ENCODE data around the gene MBD4.

MBD4 gene

GRCh38 chr3:129463094-129463493 is 23.3 kb upstream of the MBD4 start:
- DNase-seq (ENCODE audit: low read depth, low spot score) = no peak

- no peak for DNase-seq (ENCODE audit: low read depth, low spot score)
These were observed 22.7 kb upstream of the MBD4 start for GRCh38 chr3:129462361-129462968.

DNA sequence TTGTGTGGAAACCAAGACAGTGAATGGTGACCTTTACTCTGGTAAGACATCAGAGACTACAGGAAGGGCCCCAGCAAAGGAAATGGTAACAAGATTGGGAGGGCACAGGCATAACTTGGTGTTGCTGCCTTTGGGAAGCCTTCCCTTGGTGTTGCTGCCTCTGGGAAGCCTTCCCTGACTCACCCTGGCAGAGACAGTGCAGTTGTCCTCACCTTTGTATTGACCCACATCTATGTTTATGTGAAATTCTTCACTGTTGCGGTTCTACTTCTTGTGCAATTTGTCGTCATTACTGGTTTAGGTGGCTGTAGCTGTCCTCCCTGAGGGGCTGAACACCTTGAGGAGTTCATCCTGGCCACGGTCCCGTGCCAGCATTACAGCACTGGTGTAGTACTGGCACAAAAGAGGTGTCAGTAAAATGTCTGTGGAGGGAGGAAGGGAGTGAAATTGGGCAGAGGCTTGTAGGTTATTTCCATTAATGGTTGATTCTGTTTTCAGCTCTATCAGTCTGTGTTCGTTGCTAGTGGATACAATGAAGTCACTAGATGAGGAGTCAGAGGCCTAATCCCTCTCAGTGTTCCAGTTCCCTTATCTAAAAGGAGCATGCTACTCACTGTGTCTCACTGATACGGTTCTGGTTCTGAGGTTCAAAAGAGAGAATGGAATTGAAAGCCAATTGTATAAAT is 21.9 kb upstream of the MBD4 start:
- no peak for DNase-seq (ENCODE audit: low read depth, low spot score)

DNA sequence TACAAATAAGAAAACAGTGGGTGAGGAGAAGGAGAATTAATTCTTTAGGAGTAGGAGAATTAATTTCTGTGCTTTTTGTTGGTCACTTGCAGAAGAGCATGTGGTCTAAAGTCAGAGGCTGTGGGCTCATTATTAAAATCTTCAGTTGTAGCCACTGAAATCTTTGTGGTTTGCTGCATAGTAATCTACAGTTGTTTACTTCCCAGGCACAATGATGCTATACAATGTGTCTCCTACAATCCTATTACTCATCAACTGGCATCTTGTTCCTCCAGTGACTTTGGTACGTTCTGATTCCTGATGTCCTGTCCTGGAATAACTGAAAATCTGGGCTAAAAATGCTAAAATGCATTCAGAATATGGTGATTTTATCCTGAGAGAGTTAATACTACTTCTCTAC is 21.3 kb upstream of the MBD4 start:
- DNase-seq (ENCODE audit: low read depth, low spot score) = no peak

GRCh38 chr3:129460572-129460971 is 20.8 kb upstream of the MBD4 start:
- DNase-seq (ENCODE audit: low read depth, low spot score) = no peak

- DNase-seq (ENCODE audit: low read depth, low spot score) = no peak
These were observed 20.4 kb upstream of the MBD4 start for GRCh38 chr3:129460155-129460554.

- DNase-seq (ENCODE audit: low read depth, low spot score) = no peak
These were observed 14.0 kb upstream of the MBD4 start for GRCh38 chr3:129453732-129454131.

- DNase-seq (ENCODE audit: low read depth, low spot score) = no peak
These were observed 9.7 kb upstream of the MBD4 start for GRCh38 chr3:129449279-129450115.

- no peak for DNase-seq (ENCODE audit: low read depth, low spot score)
These were observed 8.6 kb upstream of the MBD4 start for GRCh38 chr3:129448186-129448895.

- DNase-seq (ENCODE audit: low read depth, low spot score) = no peak
These were observed 7.2 kb upstream of the MBD4 start for GRCh38 chr3:129446926-129447325.

DNA sequence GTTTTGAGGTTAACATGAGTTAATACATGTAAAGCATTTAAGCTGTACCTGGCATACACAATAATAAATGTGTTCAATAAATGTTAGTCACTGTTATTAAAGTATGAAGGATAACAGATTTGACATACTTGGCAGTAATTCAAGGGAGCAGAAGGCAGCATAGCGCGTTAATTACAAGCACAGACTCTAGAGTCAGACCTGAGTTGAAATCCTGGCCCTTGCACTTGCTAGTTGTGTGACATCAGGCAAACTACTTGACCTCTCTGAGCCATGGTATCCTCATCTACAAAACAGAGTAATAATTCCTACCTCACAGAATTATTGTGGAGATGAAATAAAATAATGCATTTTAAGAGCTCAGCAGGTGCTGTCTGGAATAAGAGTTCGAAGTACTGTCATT is 5.7 kb upstream of the MBD4 start:
- DNase-seq (ENCODE audit: low read depth, low spot score) = no peak

- no peak for DNase-seq (ENCODE audit: low read depth, low spot score)
These were observed 3.2 kb upstream of the MBD4 start for GRCh38 chr3:129442947-129443346.

DNA sequence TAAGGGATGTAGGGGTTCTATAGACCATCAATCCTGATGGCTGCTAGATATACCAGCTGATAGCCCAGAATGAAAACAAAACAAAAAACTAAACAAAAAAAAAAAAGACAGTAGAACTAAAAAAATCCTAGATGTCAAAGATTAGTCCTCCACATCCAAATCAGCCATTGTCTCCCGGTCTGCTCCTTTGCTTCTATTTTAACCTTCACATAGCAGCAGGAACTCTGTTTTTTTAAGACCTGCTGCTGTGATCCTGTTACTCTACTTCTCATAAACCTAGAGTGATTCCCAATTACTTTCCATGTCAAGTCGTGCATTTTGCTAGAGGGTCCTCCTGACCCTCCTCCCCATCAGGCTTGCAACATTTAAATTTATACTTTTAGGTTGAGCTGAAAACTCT is 2.7 kb upstream of the MBD4 start:
- DNase-seq (ENCODE audit: low read depth, low spot score) = no peak

GRCh38 chr3:129441782-129442181 is 2.0 kb upstream of the MBD4 start:
- no peak for DNase-seq (ENCODE audit: low read depth, low spot score)

- DNase-seq (ENCODE audit: low read depth, low spot score) = no peak
These were observed 1.5 kb upstream of the MBD4 start for GRCh38 chr3:129441215-129441614.

DNA sequence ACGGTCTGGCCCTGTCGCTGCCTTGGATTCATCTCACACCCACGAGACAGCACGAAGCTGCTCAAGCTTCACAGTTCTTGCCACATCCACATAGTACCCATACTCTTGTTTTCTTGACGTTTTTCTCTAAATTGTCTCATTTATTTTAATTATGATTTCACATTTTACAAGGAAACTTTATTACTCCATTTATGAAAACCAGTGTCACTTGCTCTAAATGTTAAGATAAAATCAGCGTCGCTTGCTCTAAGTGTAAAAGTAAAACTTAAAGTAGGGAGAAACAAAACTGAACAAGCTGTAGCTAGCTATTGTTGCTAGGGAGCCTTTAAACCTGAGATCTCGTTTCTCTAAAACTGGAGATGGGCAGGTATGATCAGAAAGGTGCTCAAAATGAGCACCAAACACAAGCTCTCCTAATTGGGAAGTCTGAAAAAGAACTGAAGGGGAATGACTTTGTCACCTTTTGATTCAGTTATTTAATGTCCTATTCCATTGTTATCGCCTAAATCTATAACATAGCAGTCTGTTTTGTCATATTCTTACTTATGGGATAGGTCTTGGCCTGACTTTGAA is 956 bp upstream of the MBD4 start:
- DNase-seq (ENCODE audit: low read depth, low spot score) = no peak

DNA sequence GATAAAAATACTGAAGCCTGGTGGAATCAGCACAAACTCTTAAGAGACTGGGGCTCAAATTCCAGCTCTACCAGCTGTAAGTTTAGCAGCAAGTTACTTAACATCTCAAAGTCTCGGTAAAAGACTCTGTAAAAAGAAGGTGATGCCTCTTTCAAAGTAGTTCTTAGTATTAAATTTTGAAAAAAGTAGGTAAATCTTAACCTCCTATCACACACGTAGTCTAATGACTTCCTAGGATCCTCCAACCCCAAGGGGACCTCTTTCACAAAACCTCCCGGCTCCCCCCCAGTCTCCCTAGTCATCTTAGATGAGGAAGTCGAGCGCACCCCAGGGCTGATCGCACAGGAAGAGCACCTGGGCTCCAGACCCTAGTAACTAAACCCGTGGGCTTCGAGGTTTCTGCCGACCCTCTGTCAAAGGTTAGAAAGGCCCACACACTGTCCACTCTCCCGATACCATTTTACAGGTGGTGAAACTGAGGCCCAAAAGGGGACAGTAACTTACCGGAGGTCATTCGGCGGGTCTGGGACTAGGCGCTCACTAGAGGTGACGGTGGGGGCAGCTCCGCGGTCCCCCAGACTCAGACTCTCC is 427 bp downstream of the MBD4 start:
- no peak for DNase-seq (ENCODE audit: low read depth, low spot score)

GRCh38 chr3:129435367-129435766 is 4.4 kb downstream of the MBD4 start:
- no peak for DNase-seq (ENCODE audit: low read depth, low spot score)

DNA sequence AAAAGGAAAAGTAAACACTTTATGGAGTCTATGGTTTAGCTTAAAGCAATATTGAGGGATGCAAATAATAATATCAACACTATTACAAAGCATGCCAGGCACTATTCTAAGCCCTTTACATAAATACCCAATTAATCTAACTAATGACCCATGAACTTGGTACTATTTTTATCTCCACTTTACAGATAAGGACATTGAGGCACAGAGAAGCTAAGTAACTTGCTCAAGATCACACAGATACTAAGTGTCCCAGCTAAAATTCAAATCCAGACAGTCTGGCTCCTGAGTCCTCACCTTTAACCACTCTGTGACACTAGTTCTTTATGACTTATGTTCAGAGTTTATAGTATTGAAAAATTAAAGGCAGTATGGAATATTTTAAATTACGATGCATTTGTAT is 5.6 kb downstream of the MBD4 start:
- DNase-seq (ENCODE audit: low read depth, low spot score) = no peak

DNA sequence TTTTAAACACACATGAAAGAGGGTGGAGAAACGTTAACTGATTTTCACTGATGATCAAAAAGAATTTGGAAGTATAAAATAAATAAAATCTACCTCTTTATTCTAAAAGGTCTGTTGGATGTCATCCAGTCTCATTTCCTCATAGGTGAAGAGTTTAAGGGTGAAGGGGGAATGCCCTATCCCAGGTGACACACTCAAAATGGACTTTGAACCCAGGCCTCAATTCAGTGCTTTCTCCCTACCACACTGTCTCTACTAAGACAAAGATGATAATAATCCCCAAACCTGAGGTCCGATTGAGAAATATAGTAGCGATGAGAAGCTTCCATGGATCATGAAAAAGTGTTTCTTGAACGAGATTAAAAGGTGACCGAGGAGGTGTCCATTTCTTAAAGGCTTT is 6.2 kb downstream of the MBD4 start:
- no peak for DNase-seq (ENCODE audit: low read depth, low spot score)

DNA sequence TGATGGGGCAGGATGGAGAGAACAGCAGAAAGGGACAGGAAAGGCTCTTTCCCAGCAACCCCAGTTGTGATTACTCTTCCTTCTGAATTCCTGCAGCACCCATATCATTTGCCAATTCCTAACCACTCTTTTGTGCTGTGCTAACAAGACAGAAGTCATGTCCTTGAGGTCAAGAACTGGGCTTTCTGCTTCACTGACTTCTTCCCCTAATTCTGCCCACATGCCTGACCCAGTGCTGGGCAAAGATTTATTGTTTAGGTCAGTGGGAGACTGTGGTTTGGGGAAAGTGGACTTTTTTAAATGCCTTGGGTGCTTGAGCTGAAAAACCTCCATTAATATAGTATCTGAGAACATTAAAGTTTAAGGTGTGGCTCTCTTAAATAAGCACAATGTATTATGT is 7.1 kb downstream of the MBD4 start:
- no peak for DNase-seq (ENCODE audit: low read depth, low spot score)

DNA sequence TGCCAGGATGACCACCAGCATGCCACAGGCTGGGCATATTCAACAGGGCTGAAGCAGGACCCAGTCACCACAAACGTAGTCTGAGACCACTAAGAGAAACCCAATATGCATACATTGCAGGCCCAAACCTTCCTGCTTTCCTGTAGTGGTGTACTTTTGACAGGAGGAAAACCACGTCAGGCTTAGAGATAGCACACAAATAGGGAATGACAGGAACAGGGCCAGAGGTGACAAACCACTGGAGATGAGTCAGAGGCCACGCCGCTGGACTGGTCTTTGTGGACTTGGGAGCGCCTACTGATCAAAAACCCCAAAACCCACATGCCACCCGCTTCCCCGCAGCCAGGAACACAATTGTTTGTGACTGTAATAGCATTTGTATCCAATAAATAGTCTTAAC is 7.7 kb downstream of the MBD4 start:
- no peak for DNase-seq (ENCODE audit: low read depth, low spot score)

Measured in brain pericyte (primary cell).